GM12878 (cell line): ENCODE measurements around the gene ZGLP1. TPM values are rescaled to one million over a fixed set of nuclear protein-coding genes. Genes with fewer than 3 reads are reported as not detected.

Source experiments
- BRCA1 ChIP-seq: IDR thresholded peaks from 2 replicates; pipeline ENCODE4 v1.6.1; 2011; ENCODE audit warnings: low read depth, low read length, improper control_type of control experiment
- CHD1 ChIP-seq: IDR thresholded peaks from 2 replicates; pipeline ENCODE4 v1.6.1; 2012; ENCODE audit warnings: low read depth, low read length, improper control_type of control experiment
- EZH2 ChIP-seq: IDR thresholded peaks from 2 replicates; pipeline ENCODE4 v1.6.1; 2012; ENCODE audit warnings: low read depth, mild to moderate bottlenecking, control low read depth, inconsistent platforms, low read length, borderline replicate concordance; ENCODE audit not compliant: control insufficient read depth
- FOXM1 ChIP-seq: IDR thresholded peaks from 2 replicates; pipeline ENCODE4 v1.6.1; 2012; ENCODE audit warnings: low read depth, mild to moderate bottlenecking, inconsistent platforms, low read length, moderate library complexity
- GATAD2B ChIP-seq: fragments of 450-650 bp; conservative IDR thresholded peaks from 2 replicates; pipeline ENCODE4 v1.6.1; 2017; ENCODE audit warnings: low read depth, mild to moderate bottlenecking, moderate library complexity
- HDAC6 ChIP-seq: fragments of 200-600 bp; sonication (generic); IDR thresholded peaks from one replicate; pipeline ENCODE4 v1.8.0; 2017; ENCODE audit warnings: antibody characterized with exemption; ENCODE audit not compliant: unreplicated experiment
- HDGF ChIP-seq: fragments of 450-650 bp; IDR thresholded peaks from 2 replicates; pipeline ENCODE4 v1.6.1; 2016; ENCODE audit warnings: antibody characterized with exemption
- IRF4 ChIP-seq: IDR thresholded peaks from 2 replicates; pipeline ENCODE4 v1.6.1; 2011; ENCODE audit warnings: low read depth, low read length
- RCOR1 ChIP-seq: conservative IDR thresholded peaks from 2 replicates; pipeline ENCODE4 v1.6.1; 2012; ENCODE audit warnings: low read depth, low read length, improper control_type of control experiment
- RUNX3 ChIP-seq: IDR thresholded peaks from 2 replicates; pipeline ENCODE4 v1.6.1; 2012; ENCODE audit warnings: low read length, inconsistent platforms
- SMC3 ChIP-seq: IDR thresholded peaks from 2 replicates; pipeline ENCODE4 v1.6.1; 2011; ENCODE audit warnings: low read length, improper control_type of control experiment, borderline replicate concordance
- SREBF1 ChIP-seq: IDR thresholded peaks from 2 replicates; pipeline ENCODE4 v1.6.1; 2012; ENCODE audit warnings: mild to moderate bottlenecking, low read length
- TCF3 ChIP-seq: IDR thresholded peaks from 2 replicates; pipeline ENCODE4 v1.6.1; 2012; ENCODE audit warnings: low read depth, mild to moderate bottlenecking, low read length, borderline replicate concordance; ENCODE audit not compliant: insufficient read depth
- ZBED1 ChIP-seq: IDR thresholded peaks from 2 replicates; pipeline ENCODE4 v1.6.1; 2016; ENCODE audit warnings: borderline replicate concordance
- ZNF217 ChIP-seq: fragments of 450-650 bp; IDR thresholded peaks from 2 replicates; pipeline ENCODE4 v1.6.1; 2017; ENCODE audit warnings: antibody characterized with exemption, mild to moderate bottlenecking
- ZNF622 ChIP-seq: fragments of 450-650 bp; IDR thresholded peaks from 2 replicates; pipeline ENCODE4 v1.6.1; 2017; ENCODE audit warnings: mild to moderate bottlenecking, inconsistent platforms
- polyA plus RNA-seq, 11 experiments: library from polyadenylated mRNA; depleted of rRNA in 4 of 11; unstranded in 6 of 11; stranded (reverse) in 5 of 11; fragments of >200 nt; fragmentation: Nextera tagmentation in 4 of 11; fragmentation: Illumina TruSeq in 1 of 11; extraction: Ambion mirVana in 4 of 11; extraction: Trizol in 1 of 11; gene quantifications; 1 replicate in 1 of 11; 2 replicates in 10 of 11; pipeline versions ENCODE4 v1.2.1 to v1.2.3, GENCODE V29; 2011 to 2016; ENCODE audit warnings: inconsistent platforms in 2 of 11, missing spikeins in 2 of 11, low read depth in 1 of 11
- total RNA-seq, 4 experiments: library from RNA; depleted of rRNA in 3 of 4; stranded (reverse); fragments of >200 nt in 3 of 4; fragmentation: Illumina TruSeq in 1 of 4; extraction: Trizol in 1 of 4; gene quantifications; 2 replicates each; pipeline versions ENCODE4 v1.2.1 to v1.2.3, GENCODE V29; 2013 to 2021
- TF ChIP-seq, protein P1 (sequence below): fragments of 450-650 bp; IDR thresholded peaks from 2 replicates; pipeline ENCODE4 v1.6.1; 2014; ENCODE audit warnings: mild to moderate bottlenecking
- TF ChIP-seq, protein P2 (sequence below): IDR thresholded peaks from 2 replicates; pipeline ENCODE4 v1.6.1; 2011; ENCODE audit warnings: mild to moderate bottlenecking, low read depth, low read length, moderate library complexity; ENCODE audit not compliant: insufficient replicate concordance
- TF ChIP-seq, protein P3 (sequence below): fragments of 450-650 bp; IDR thresholded peaks from 2 replicates; pipeline ENCODE4 v1.6.1; 2016; ENCODE audit warnings: mild to moderate bottlenecking, moderate library complexity, borderline replicate concordance
- TF ChIP-seq, protein P4 (sequence below): fragments of 450-650 bp; IDR thresholded peaks from 2 replicates; pipeline ENCODE4 v1.6.1; 2018; ENCODE audit warnings: mild to moderate bottlenecking, low read depth, moderate library complexity; ENCODE audit not compliant: partially characterized antibody

Gene ZGLP1
- total and polyA plus RNA-seq, 10 of the 15 experiments (the other 5 are each of a cell fraction or from before 2014, with no cell fraction given): 0.29 to 5.6 (median 1.3) TPM

DNA sequence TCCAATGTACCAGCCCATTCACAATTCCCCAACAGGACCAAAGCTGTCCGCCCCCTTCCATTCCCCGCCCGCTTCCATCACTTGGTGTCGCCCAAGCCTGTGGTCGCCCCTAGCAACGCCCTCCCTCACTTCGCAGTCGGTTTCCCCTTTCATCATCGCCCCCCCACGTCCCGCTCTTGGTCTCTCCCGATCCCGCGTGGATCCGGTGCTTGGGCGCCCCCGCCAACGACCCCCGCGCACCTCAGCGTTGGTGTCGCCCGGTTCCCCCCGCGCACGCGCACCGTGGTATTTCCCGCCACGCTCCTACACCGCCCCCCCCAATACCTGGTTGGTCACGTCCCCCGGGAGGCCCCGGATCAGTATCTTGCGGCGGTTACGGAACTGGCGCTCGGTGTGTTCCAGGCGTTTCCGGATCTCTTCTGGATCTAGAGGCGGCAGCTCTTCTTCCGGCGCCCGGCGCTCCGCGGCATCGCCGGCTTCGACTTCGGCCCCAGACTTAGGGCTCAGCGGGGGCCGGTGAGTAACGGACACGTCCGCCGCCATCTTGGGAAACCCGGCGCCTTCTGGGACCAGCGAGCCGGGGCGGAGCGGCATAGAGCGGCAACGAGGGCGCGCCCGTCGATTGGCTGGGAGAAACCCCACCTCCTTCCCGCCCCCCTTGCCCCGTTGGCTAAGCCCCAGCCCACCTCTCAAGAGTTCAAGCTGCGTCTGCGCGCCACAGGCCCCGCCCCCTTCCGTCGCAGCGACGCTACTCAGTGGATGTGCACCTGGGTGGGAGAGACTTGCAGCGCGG, 23.5 kb upstream of the ZGLP1 start, which contains the start of gene RAVER1 (continued):
- TF ChIP-seq ZNF622 (no peak), EZH2 (no peak), ZNF217 (no peak), HDGF (0 out of 2 replicates have a peak, but pooled peaks have one; percentile 54), HDAC6 (no peak), ZBED1 (0 out of 2 replicates have a peak, but pooled peaks have one; percentile 52), RCOR1 (no peak), GATAD2B (peak; percentile 62), TCF3 (0 out of 2 replicates have a peak, but pooled peaks have one; percentile 0), IRF4 (no peak), FOXM1 (no peak), SMC3 (0 out of 2 replicates have a peak, but pooled peaks have one; percentile 2), SREBF1 (peak; percentile 92), BRCA1 (peak; percentile 35; the same call in 1 of the 2 replicates), RUNX3 (peak; percentile 45; the same call in 1 of the 2 replicates), CHD1 (peak; percentile 97)
- TF ChIP-seq, protein P1, sequence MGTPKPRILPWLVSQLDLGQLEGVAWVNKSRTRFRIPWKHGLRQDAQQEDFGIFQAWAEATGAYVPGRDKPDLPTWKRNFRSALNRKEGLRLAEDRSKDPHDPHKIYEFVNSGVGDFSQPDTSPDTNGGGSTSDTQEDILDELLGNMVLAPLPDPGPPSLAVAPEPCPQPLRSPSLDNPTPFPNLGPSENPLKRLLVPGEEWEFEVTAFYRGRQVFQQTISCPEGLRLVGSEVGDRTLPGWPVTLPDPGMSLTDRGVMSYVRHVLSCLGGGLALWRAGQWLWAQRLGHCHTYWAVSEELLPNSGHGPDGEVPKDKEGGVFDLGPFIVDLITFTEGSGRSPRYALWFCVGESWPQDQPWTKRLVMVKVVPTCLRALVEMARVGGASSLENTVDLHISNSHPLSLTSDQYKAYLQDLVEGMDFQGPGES: no peak
- TF ChIP-seq, protein P2, sequence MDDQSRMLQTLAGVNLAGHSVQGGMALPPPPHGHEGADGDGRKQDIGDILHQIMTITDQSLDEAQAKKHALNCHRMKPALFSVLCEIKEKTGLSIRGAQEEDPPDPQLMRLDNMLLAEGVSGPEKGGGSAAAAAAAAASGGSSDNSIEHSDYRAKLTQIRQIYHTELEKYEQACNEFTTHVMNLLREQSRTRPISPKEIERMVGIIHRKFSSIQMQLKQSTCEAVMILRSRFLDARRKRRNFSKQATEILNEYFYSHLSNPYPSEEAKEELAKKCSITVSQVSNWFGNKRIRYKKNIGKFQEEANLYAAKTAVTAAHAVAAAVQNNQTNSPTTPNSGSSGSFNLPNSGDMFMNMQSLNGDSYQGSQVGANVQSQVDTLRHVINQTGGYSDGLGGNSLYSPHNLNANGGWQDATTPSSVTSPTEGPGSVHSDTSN: no peak
- TF ChIP-seq, protein P3, sequence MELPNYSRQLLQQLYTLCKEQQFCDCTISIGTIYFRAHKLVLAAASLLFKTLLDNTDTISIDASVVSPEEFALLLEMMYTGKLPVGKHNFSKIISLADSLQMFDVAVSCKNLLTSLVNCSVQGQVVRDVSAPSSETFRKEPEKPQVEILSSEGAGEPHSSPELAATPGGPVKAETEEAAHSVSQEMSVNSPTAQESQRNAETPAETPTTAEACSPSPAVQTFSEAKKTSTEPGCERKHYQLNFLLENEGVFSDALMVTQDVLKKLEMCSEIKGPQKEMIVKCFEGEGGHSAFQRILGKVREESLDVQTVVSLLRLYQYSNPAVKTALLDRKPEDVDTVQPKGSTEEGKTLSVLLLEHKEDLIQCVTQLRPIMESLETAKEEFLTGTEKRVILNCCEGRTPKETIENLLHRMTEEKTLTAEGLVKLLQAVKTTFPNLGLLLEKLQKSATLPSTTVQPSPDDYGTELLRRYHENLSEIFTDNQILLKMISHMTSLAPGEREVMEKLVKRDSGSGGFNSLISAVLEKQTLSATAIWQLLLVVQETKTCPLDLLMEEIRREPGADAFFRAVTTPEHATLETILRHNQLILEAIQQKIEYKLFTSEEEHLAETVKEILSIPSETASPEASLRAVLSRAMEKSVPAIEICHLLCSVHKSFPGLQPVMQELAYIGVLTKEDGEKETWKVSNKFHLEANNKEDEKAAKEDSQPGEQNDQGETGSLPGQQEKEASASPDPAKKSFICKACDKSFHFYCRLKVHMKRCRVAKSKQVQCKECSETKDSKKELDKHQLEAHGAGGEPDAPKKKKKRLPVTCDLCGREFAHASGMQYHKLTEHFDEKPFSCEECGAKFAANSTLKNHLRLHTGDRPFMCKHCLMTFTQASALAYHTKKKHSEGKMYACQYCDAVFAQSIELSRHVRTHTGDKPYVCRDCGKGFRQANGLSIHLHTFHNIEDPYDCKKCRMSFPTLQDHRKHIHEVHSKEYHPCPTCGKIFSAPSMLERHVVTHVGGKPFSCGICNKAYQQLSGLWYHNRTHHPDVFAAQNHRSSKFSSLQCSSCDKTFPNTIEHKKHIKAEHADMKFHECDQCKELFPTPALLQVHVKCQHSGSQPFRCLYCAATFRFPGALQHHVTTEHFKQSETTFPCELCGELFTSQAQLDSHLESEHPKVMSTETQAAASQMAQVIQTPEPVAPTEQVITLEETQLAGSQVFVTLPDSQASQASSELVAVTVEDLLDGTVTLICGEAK: peak; percentile 51; the same call in 1 of the 2 replicates
- TF ChIP-seq, protein P4, sequence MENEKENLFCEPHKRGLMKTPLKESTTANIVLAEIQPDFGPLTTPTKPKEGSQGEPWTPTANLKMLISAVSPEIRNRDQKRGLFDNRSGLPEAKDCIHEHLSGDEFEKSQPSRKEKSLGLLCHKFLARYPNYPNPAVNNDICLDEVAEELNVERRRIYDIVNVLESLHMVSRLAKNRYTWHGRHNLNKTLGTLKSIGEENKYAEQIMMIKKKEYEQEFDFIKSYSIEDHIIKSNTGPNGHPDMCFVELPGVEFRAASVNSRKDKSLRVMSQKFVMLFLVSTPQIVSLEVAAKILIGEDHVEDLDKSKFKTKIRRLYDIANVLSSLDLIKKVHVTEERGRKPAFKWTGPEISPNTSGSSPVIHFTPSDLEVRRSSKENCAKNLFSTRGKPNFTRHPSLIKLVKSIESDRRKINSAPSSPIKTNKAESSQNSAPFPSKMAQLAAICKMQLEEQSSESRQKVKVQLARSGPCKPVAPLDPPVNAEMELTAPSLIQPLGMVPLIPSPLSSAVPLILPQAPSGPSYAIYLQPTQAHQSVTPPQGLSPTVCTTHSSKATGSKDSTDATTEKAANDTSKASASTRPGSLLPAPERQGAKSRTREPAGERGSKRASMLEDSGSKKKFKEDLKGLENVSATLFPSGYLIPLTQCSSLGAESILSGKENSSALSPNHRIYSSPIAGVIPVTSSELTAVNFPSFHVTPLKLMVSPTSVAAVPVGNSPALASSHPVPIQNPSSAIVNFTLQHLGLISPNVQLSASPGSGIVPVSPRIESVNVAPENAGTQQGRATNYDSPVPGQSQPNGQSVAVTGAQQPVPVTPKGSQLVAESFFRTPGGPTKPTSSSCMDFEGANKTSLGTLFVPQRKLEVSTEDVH: peak; percentile 90
